ENCODE measurements around the gene KIF15.

- TF ChIP-seq CTCF (conservative IDR thresholded peaks at IDR 0.05; ENCODE audit: low read depth, low read length) (no peak), EZH2 (IDR thresholded peaks at IDR 0.05; ENCODE audit: borderline replicate concordance, low read depth, low read length, poor library complexity, severe bottlenecking) (no peak)
Measured at GRCh38 chr3:44842376-44842775, 80.8 kb downstream of the KIF15 start.

Measured in A673 (cell line).